Naive B cell (primary cell): Measurements from ENCODE around the gene SHROOM3. TPM values are rescaled to one million over a fixed set of nuclear protein-coding genes. Genes with fewer than 3 reads are reported as not detected.
A peak's percentile ranks its signal among the peaks of the same experiment; 100 is the strongest.

Source experiments
- ATAC-seq, 2 donors: fragments of 150-1000 bp; cut with Tn5 transposase; 2 replicates each; pipeline ENCODE4 v1.10.0; 2021; ENCODE audit warnings: low read depth in 2 of 2, mild to moderate bottlenecking in 2 of 2, moderate library complexity in 2 of 2
- DNase-seq: peaks from one replicate; pipeline ENCODE4 v3.0.0; 2022
- H3K27ac Mint-ChIP-seq, 6 donors: one replicate each; pipeline ENCODE4 v1.8.0; 2020 to 2022; ENCODE audit warnings: mild to moderate bottlenecking in 6 of 6, mixed read lengths in 6 of 6, moderate library complexity in 5 of 6, inconsistent platforms in 2 of 6
- H3K27me3 Mint-ChIP-seq, 3 donors: one replicate each; pipeline ENCODE4 v1.8.0; 2021 to 2022; ENCODE audit warnings: mixed read lengths in 3 of 3, mild to moderate bottlenecking in 1 of 3
- H3K36me3 Mint-ChIP-seq, 2 donors: one replicate each; pipeline ENCODE4 v1.8.0; 2020 to 2022; ENCODE audit warnings: mixed read lengths in 2 of 2, inconsistent platforms in 1 of 2, mild to moderate bottlenecking in 1 of 2
- H3K4me1 Mint-ChIP-seq, 3 donors: one replicate each; pipeline ENCODE4 v1.8.0; 2020 to 2022; ENCODE audit warnings: mixed read lengths in 3 of 3, inconsistent platforms in 1 of 3, mild to moderate bottlenecking in 1 of 3, moderate library complexity in 1 of 3
- H3K4me3 Mint-ChIP-seq, 8 donors: one replicate each; pipeline ENCODE4 v1.8.0; 2020 to 2022; ENCODE audit warnings: mild to moderate bottlenecking in 8 of 8, mixed read lengths in 8 of 8, moderate library complexity in 8 of 8, inconsistent platforms in 2 of 8
- H3K9me3 Mint-ChIP-seq, 7 donors: one replicate each; pipeline ENCODE4 v1.8.0; 2020 to 2022; ENCODE audit warnings: mixed read lengths in 7 of 7, mild to moderate bottlenecking in 5 of 7, inconsistent platforms in 2 of 7, moderate library complexity in 1 of 7
- polyA plus RNA-seq, 6 donors: library from polyadenylated mRNA; unstranded; fragments of 300-500 nt; fragmentation: Illumina TruSeq; gene quantifications; one replicate each; pipeline ENCODE4 v1.2.3, GENCODE V29; 2021; ENCODE audit warnings: low read depth in 6 of 6

SHROOM3 gene
- polyA plus RNA-seq, 6 donors from 2014 or later = 0.40 to 0.95 (median 0.69) TPM; not detected in 3

- no peaks in the 10 kb centered on the region for H3K36me3 Mint-ChIP-seq
- H3K9me3 Mint-ChIP-seq = peaks cover 0 to 8% (median 4%) of the 10 kb centered on the region in 7 donors
- DNase-seq (no peak), ATAC-seq (no peak)
- H3K27me3 Mint-ChIP-seq = peaks cover 0 to under 1% (median 0%) of the 10 kb centered on the region in 3 donors
- H3K27ac Mint-ChIP-seq = no peak overlapping the region
- H3K4me3 Mint-ChIP-seq = no peak overlapping the region
- H3K4me1 Mint-ChIP-seq = no peaks in the 10 kb centered on the region
Measured at GRCh38 chr4:76652389-76652788, 217.4 kb downstream of the SHROOM3 start.

- Mint-ChIP-seq H3K4me1 (no peaks in the 10 kb centered on the region), H3K9me3 (peaks cover 0 to 8% (median 4%) of the 10 kb centered on the region in 7 donors), H3K36me3 (no peaks in the 10 kb centered on the region), H3K4me3 (no peak overlapping the region), H3K27me3 (no peaks in the 10 kb centered on the region), H3K27ac (no peak overlapping the region)
- ATAC-seq (no peak), DNase-seq (no peak)
Measured at GRCh38 chr4:76654084-76654483, 219.1 kb downstream of the SHROOM3 start.

GRCh38 chr4:76654791-76655190 lies 219.8 kb downstream of the SHROOM3 start:
- no peaks in the 10 kb centered on the region for H3K36me3 Mint-ChIP-seq

GRCh38 chr4:76655566-76656479 lies 220.8 kb downstream of the SHROOM3 start:
- Mint-ChIP-seq H3K4me3 (no peak overlapping the region), H3K9me3 (peaks cover 0 to 3% (median under 1%) of the 10 kb centered on the region in 7 donors), H3K36me3 (no peaks in the 10 kb centered on the region), H3K27me3 (no peaks in the 10 kb centered on the region), H3K27ac (no peak overlapping the region), H3K4me1 (no peaks in the 10 kb centered on the region)
- no peak for ATAC-seq
- no peak for DNase-seq

More at GRCh38 chr4:76654791-76655190, 219.8 kb downstream of the SHROOM3 start:
- no peak overlapping the region for H3K4me3 Mint-ChIP-seq
- no peaks in the 10 kb centered on the region for H3K4me1 Mint-ChIP-seq
- ATAC-seq (no peak), DNase-seq (no peak)
- peaks cover 0 to 8% (median 4%) of the 10 kb centered on the region in 7 donors for H3K9me3 Mint-ChIP-seq
- H3K27me3 Mint-ChIP-seq = no peaks in the 10 kb centered on the region
- no peak overlapping the region for H3K27ac Mint-ChIP-seq

- H3K27ac Mint-ChIP-seq = no peak overlapping the region
- H3K36me3 Mint-ChIP-seq = no peaks in the 10 kb centered on the region
- H3K9me3 Mint-ChIP-seq = no peaks in the 10 kb centered on the region
- no peak for DNase-seq
- no peak for ATAC-seq
- H3K4me1 Mint-ChIP-seq = no peaks in the 10 kb centered on the region
- peak overlapping the region in 1 of 8 donors; percentile 63 for H3K4me3 Mint-ChIP-seq
- H3K27me3 Mint-ChIP-seq = no peaks in the 10 kb centered on the region
Measured at GRCh38 chr4:76657443-76657842, 222.4 kb downstream of the SHROOM3 start.

- DNase-seq (no peak), ATAC-seq (no peak)
- Mint-ChIP-seq H3K27me3 (no peaks in the 10 kb centered on the region), H3K4me1 (no peaks in the 10 kb centered on the region), H3K36me3 (no peaks in the 10 kb centered on the region), H3K27ac (peak overlapping the region in 1 of 6 donors; percentile 5), H3K9me3 (no peaks in the 10 kb centered on the region), H3K4me3 (no peak overlapping the region)
Measured at GRCh38 chr4:76658231-76659102, 223.4 kb downstream of the SHROOM3 start.

- Mint-ChIP-seq H3K27me3 (no peaks in the 10 kb centered on the region), H3K9me3 (no peaks in the 10 kb centered on the region), H3K27ac (no peak overlapping the region), H3K36me3 (no peaks in the 10 kb centered on the region), H3K4me1 (no peaks in the 10 kb centered on the region), H3K4me3 (no peak overlapping the region)
- DNase-seq (no peak), ATAC-seq (no peak)
Measured at GRCh38 chr4:76659103-76659490, 224.1 kb downstream of the SHROOM3 start.

- no peak for ATAC-seq
Measured at GRCh38 chr4:76663824-76664223, 228.8 kb downstream of the SHROOM3 start.

GRCh38 chr4:76665153-76665552 lies 230.1 kb downstream of the SHROOM3 start:
- DNase-seq (no peak), ATAC-seq (no peak)
- no peaks in the 10 kb centered on the region for H3K27me3 Mint-ChIP-seq
- H3K4me3 Mint-ChIP-seq = no peak overlapping the region
- no peaks in the 10 kb centered on the region for H3K36me3 Mint-ChIP-seq
- H3K4me1 Mint-ChIP-seq = peaks cover 0 to 5% (median 3%) of the 10 kb centered on the region in 3 donors
- H3K27ac Mint-ChIP-seq = no peak overlapping the region
- H3K9me3 Mint-ChIP-seq = no peaks in the 10 kb centered on the region

More at GRCh38 chr4:76663824-76664223, 228.8 kb downstream of the SHROOM3 start:
- no peak for DNase-seq
- H3K36me3 Mint-ChIP-seq = no peaks in the 10 kb centered on the region
- no peak overlapping the region for H3K4me3 Mint-ChIP-seq
- H3K27ac Mint-ChIP-seq = no peak overlapping the region
- no peaks in the 10 kb centered on the region for H3K27me3 Mint-ChIP-seq
- H3K4me1 Mint-ChIP-seq = peaks cover 0 to 5% (median 3%) of the 10 kb centered on the region in 3 donors
- H3K9me3 Mint-ChIP-seq = no peaks in the 10 kb centered on the region

- H3K27ac Mint-ChIP-seq = peak overlapping the region in 1 of 6 donors; percentile 45
- DNase-seq = no peak
- H3K4me1 Mint-ChIP-seq = peaks cover 0 to 5% (median 3%) of the 10 kb centered on the region in 3 donors
- no peaks in the 10 kb centered on the region for H3K9me3 Mint-ChIP-seq
- no peaks in the 10 kb centered on the region for H3K27me3 Mint-ChIP-seq
- H3K4me3 Mint-ChIP-seq = no peak overlapping the region
- no peaks in the 10 kb centered on the region for H3K36me3 Mint-ChIP-seq
- no peak for ATAC-seq
Measured at GRCh38 chr4:76665721-76666120, 230.7 kb downstream of the SHROOM3 start.

GRCh38 chr4:76666944-76667532 lies 232.0 kb downstream of the SHROOM3 start:
- H3K27ac Mint-ChIP-seq = no peak overlapping the region

GRCh38 chr4:76670631-76671030 lies 235.6 kb downstream of the SHROOM3 start:
- H3K27ac Mint-ChIP-seq = no peak overlapping the region
- peaks cover 0 to 5% (median 3%) of the 10 kb centered on the region in 3 donors for H3K4me1 Mint-ChIP-seq
- DNase-seq (no peak), ATAC-seq (no peak)
- peaks cover 1 to 8% (median 1%) of the 10 kb centered on the region in 3 donors for H3K27me3 Mint-ChIP-seq
- no peaks in the 10 kb centered on the region for H3K9me3 Mint-ChIP-seq
- H3K4me3 Mint-ChIP-seq = no peak overlapping the region
- H3K36me3 Mint-ChIP-seq = no peaks in the 10 kb centered on the region

More at GRCh38 chr4:76666944-76667532, 232.0 kb downstream of the SHROOM3 start:
- Mint-ChIP-seq H3K4me1 (peaks cover 0 to 5% (median 3%) of the 10 kb centered on the region in 3 donors), H3K4me3 (no peak overlapping the region), H3K27me3 (peaks cover 0 to 8% (median 0%) of the 10 kb centered on the region in 3 donors), H3K36me3 (no peaks in the 10 kb centered on the region), H3K9me3 (no peaks in the 10 kb centered on the region)
- ATAC-seq = no peak
- DNase-seq = no peak

- H3K9me3 Mint-ChIP-seq = peaks cover 0 to 4% (median 0%) of the 10 kb centered on the region in 7 donors
- H3K27me3 Mint-ChIP-seq = peaks cover 8 to 16% (median 11%) of the 10 kb centered on the region in 3 donors
- no peaks in the 10 kb centered on the region for H3K36me3 Mint-ChIP-seq
- no peak for DNase-seq
- H3K4me3 Mint-ChIP-seq = no peak overlapping the region
- ATAC-seq = no peak
- no peaks in the 10 kb centered on the region for H3K4me1 Mint-ChIP-seq
- H3K27ac Mint-ChIP-seq = no peak overlapping the region
Measured at GRCh38 chr4:76673362-76673761, 238.3 kb downstream of the SHROOM3 start.
